HFF-Myc (cell line): ENCODE measurements around the gene HSPB7.
"Not testable (repeated sequence)": the region's sequence is repeated elsewhere in the genome, so short reads cannot be mapped to it uniquely, and the experiment has no call there.

Experiments used
- DNase-seq: peaks from one replicate; pipeline ENCODE4 v3.0.0-alpha.2; 2011; ENCODE audit warnings: low read depth; ENCODE audit errors: extremely low read depth
- H3K4me3 ChIP-seq: replicated peaks from 2 replicates; pipeline ENCODE4 v1.5.1; 2011; ENCODE audit warnings: low read depth, mild to moderate bottlenecking, control low read depth, low read length
- CTCF ChIP-seq: IDR thresholded peaks from 2 replicates; pipeline ENCODE4 v1.5.1; 2012; ENCODE audit warnings: mild to moderate bottlenecking, low read depth, low read length, control low read depth; ENCODE audit errors: missing control alignments

The HSPB7 gene

GRCh38 chr1:16009678-16010077 lies 8.2 kb downstream of the HSPB7 start:
- no peak for TF ChIP-seq CTCF
- no peak for DNase-seq
- no peak overlapping the region for H3K4me3 ChIP-seq

- H3K4me3 ChIP-seq: no peak overlapping the region
- DNase-seq: peak; percentile 39
- peak; percentile 96 for TF ChIP-seq CTCF
Observed at GRCh38 chr1:16009030-16009460, 8.8 kb downstream of the HSPB7 start.

GRCh38 chr1:16007671-16008341 lies 10.0 kb downstream of the HSPB7 start:
- H3K4me3 ChIP-seq: no peak overlapping the region
- TF ChIP-seq CTCF: no peak
- no peak for DNase-seq

GRCh38 chr1:16006552-16007485 lies 11.0 kb downstream of the HSPB7 start:
- DNase-seq: no peak
- peak; percentile 13 for TF ChIP-seq CTCF
- no peak overlapping the region for H3K4me3 ChIP-seq

GRCh38 chr1:16006010-16006409 lies 11.8 kb downstream of the HSPB7 start:
- no peak overlapping the region for H3K4me3 ChIP-seq
- no peak for DNase-seq
- TF ChIP-seq CTCF: no peak

GRCh38 chr1:16005597-16005996 lies 12.2 kb downstream of the HSPB7 start:
- DNase-seq: no peak
- H3K4me3 ChIP-seq: no peak overlapping the region
- no peak for TF ChIP-seq CTCF

GRCh38 chr1:16001274-16001673 lies 16.6 kb downstream of the HSPB7 start:
- not testable (repeated sequence) for DNase-seq, H3K4me3 ChIP-seq
